H1 (cell line): ENCODE results near the gene JAG1. TPM values are rescaled to one million over a fixed set of nuclear protein-coding genes. Genes with fewer than 3 reads are reported as not detected.

Experiments
- CTCF ChIA-PET: fragments of 300-600 bp; sonication (Branson Sonifier 250); formaldehyde crosslinking; loops from one replicate; lab custom pipeline; 2021; ENCODE audit not compliant: partially characterized antibody; lab: Charles Lee
- POLR2A ChIA-PET: fragments of 300-600 bp; sonication (Branson Sonifier 250); formaldehyde crosslinking; loops from one replicate; lab custom pipeline; 2021; ENCODE audit warnings: inconsistent platforms; ENCODE audit not compliant: partially characterized antibody; lab: Charles Lee
- DNase-seq, 2 experiments: peaks; one replicate each; pipeline versions ENCODE4 v3.0.0 to v3.0.0-alpha.2; 2010 to 2022; ENCODE audit warnings: low spot score in 2 of 2, low read depth in 1 of 2, mixed read lengths in 1 of 2
- FAIRE-seq: peaks from 2 replicates; lab custom pipeline; 2011; peaks lifted over from hg19 to GRCh38; lab: Jason Lieb, UNC
- H2AFZ ChIP-seq: 2 replicates; pipeline ENCODE4 v1.8.1; 2012; ENCODE audit warnings: low read length, inconsistent platforms
- H2AK5ac ChIP-seq: 2 replicates; pipeline ENCODE4 v1.6.1; 2013; ENCODE audit warnings: low read depth, low read length
- H2BK120ac ChIP-seq: replicated peaks from 2 replicates; pipeline ENCODE3; 2013; ENCODE audit warnings: low read depth, low read length, inconsistent platforms
- H2BK12ac ChIP-seq: 2 replicates; pipeline ENCODE4 v1.6.1; 2013; ENCODE audit warnings: low read depth, low read length
- H2BK15ac ChIP-seq: 2 replicates; pipeline ENCODE4 v1.6.1; 2013; ENCODE audit warnings: low read length
- H2BK20ac ChIP-seq: 2 replicates; pipeline ENCODE4 v1.6.1; 2013; ENCODE audit warnings: low read length
- H2BK5ac ChIP-seq: 2 replicates; pipeline ENCODE4 v1.6.1; 2013; ENCODE audit warnings: low read depth, low read length
- H3K14ac ChIP-seq: 2 replicates; pipeline ENCODE4 v1.6.1; 2013; ENCODE audit warnings: inconsistent platforms; ENCODE audit not compliant: insufficient read length
- H3K18ac ChIP-seq: 2 replicates; pipeline ENCODE4 v1.6.1; 2013; ENCODE audit warnings: low read length; ENCODE audit errors: extremely low read depth
- H3K23ac ChIP-seq: 2 replicates; pipeline ENCODE4 v1.6.1; 2013; ENCODE audit warnings: inconsistent platforms; ENCODE audit not compliant: insufficient read length
- H3K23me2 ChIP-seq: 2 replicates; pipeline ENCODE4 v1.6.1; 2013; ENCODE audit warnings: low read depth, low read length
- H3K27ac ChIP-seq: 2 replicates; pipeline ENCODE4 v1.6.1; 2011; ENCODE audit warnings: low read depth, low read length, inconsistent platforms
- H3K27me3 ChIP-seq, 4 experiments: replicated peaks in 1 of 4; 1 replicate in 1 of 4; 2 replicates in 3 of 4; pipeline versions ENCODE4 v1.6.1 to v1.8.1; 2011 to 2013; ENCODE audit warnings: low read length in 3 of 4, mild to moderate bottlenecking in 3 of 4, inconsistent platforms in 2 of 4, mixed read lengths in 2 of 4, moderate library complexity in 1 of 4; ENCODE audit not compliant: control insufficient read depth in 3 of 4, insufficient read depth in 3 of 4; ENCODE audit errors: extremely low read depth in 1 of 4
- H3K36me3 ChIP-seq, 4 experiments: 2 replicates each; pipeline versions ENCODE4 v1.6.1 to v1.8.1; 2011 to 2013; ENCODE audit warnings: mild to moderate bottlenecking in 4 of 4, low read length in 3 of 4, moderate library complexity in 2 of 4, control low read depth in 1 of 4, inconsistent platforms in 1 of 4; ENCODE audit not compliant: insufficient read depth in 4 of 4, control insufficient read depth in 2 of 4
- H3K4ac ChIP-seq: replicated peaks from 2 replicates; pipeline ENCODE3; 2013; ENCODE audit warnings: low read length, low read depth, mixed read lengths, inconsistent platforms; ENCODE audit not compliant: insufficient read length
- H3K4me1 ChIP-seq, 4 experiments: replicated peaks in 1 of 4; 1 replicate in 1 of 4; 2 replicates in 3 of 4; pipeline versions ENCODE4 v1.6.1 to v1.8.1; 2011 to 2013; ENCODE audit warnings: low read length in 3 of 4, inconsistent platforms in 2 of 4, mixed read lengths in 1 of 4; ENCODE audit not compliant: insufficient read depth in 4 of 4, control insufficient read depth in 3 of 4
- H3K4me2 ChIP-seq, 2 experiments: 2 replicates each; pipeline versions ENCODE4 v1.6.1 to v1.8.1; 2011 to 2013; ENCODE audit warnings: low read depth in 2 of 2, low read length in 2 of 2, control low read depth in 1 of 2, inconsistent platforms in 1 of 2, mild to moderate bottlenecking in 1 of 2; ENCODE audit not compliant: insufficient read depth in 1 of 2
- H3K4me3 ChIP-seq, 4 experiments: fragments of 200-600, 300-600 bp in 1 of 4; sonication (generic), shearing (Covaris generic), sonication (Bioruptor Twin) in 1 of 4; 2 replicates each; pipeline versions ENCODE4 v1.5.1 to v1.8.1; 2011 to 2016; ENCODE audit warnings: low read length in 4 of 4, low read depth in 3 of 4, control low read depth in 2 of 4, inconsistent platforms in 2 of 4, mild to moderate bottlenecking in 2 of 4, mixed read lengths in 1 of 4, moderate library complexity in 1 of 4; ENCODE audit not compliant: insufficient read depth in 2 of 4; ENCODE audit errors: extremely low read depth in 1 of 4
- H3K56ac ChIP-seq: replicated peaks from 2 replicates; pipeline ENCODE3; 2013; ENCODE audit warnings: low read depth, mild to moderate bottlenecking, mixed read lengths, low read length, inconsistent platforms; ENCODE audit not compliant: insufficient read length
- H3K79me1 ChIP-seq: 2 replicates; pipeline ENCODE4 v1.6.1; 2013; ENCODE audit warnings: low read depth, low read length, control low read depth
- H3K79me2 ChIP-seq, 2 experiments: 2 replicates each; pipeline versions ENCODE4 v1.6.1 to v1.8.1; 2012 to 2013; ENCODE audit warnings: low read length in 2 of 2, mild to moderate bottlenecking in 2 of 2, inconsistent platforms in 1 of 2; ENCODE audit not compliant: insufficient read depth in 2 of 2, control insufficient read depth in 1 of 2
- H3K9ac ChIP-seq, 4 experiments: replicated peaks in 1 of 4; 1 replicate in 1 of 4; 2 replicates in 3 of 4; pipeline versions ENCODE4 v1.6.1 to v1.8.1; 2011 to 2013; ENCODE audit warnings: low read depth in 3 of 4, low read length in 3 of 4, control low read depth in 2 of 4, mild to moderate bottlenecking in 2 of 4, moderate library complexity in 2 of 4, inconsistent platforms in 1 of 4; ENCODE audit errors: extremely low read depth in 1 of 4
- H3K9me3 ChIP-seq, 2 experiments: 2 replicates each; pipeline versions ENCODE4 v1.6.1 to v1.8.1; 2012 to 2013; ENCODE audit warnings: mild to moderate bottlenecking in 2 of 2, moderate library complexity in 2 of 2, control low read depth in 1 of 2, inconsistent platforms in 1 of 2, low read depth in 1 of 2, low read length in 1 of 2, mixed read lengths in 1 of 2; ENCODE audit not compliant: insufficient read depth in 2 of 2
- H4K20me1 ChIP-seq, 2 experiments: replicated peaks in 1 of 2; 2 replicates each; pipeline versions ENCODE3 to v1.8.1; 2011 to 2013; ENCODE audit warnings: inconsistent platforms in 2 of 2, low read length in 2 of 2, mild to moderate bottlenecking in 1 of 2; ENCODE audit not compliant: insufficient read depth in 2 of 2, control insufficient read depth in 1 of 2
- H4K5ac ChIP-seq: 2 replicates; pipeline ENCODE4 v1.6.1; 2013; ENCODE audit warnings: low read length, low read depth, mixed read lengths, inconsistent platforms; ENCODE audit not compliant: insufficient read length
- H4K8ac ChIP-seq: 2 replicates; pipeline ENCODE4 v1.8.0; 2013; ENCODE audit warnings: mild to moderate bottlenecking, moderate library complexity, low read length, inconsistent platforms; ENCODE audit not compliant: insufficient read depth; ENCODE audit errors: extremely low read depth
- H4K91ac ChIP-seq: replicated peaks from 2 replicates; pipeline ENCODE3; 2013; ENCODE audit warnings: low read length, mixed read lengths, inconsistent platforms; ENCODE audit not compliant: insufficient read length
- ASH2L ChIP-seq: fragments of 200-600, 300-600 bp; sonication (generic); IDR thresholded peaks from one replicate; pipeline ENCODE4 v1.7.1; 2017; ENCODE audit warnings: low read length
- CBX8 ChIP-seq: fragments of 300-800, 300-1000 bp; sonication (generic); IDR thresholded peaks from 2 replicates; pipeline ENCODE4 v1.7.1; 2016; ENCODE audit warnings: low read depth, low read length, borderline replicate concordance
- FOSL1 ChIP-seq: IDR thresholded peaks from 2 replicates; pipeline ENCODE4 v1.6.1; 2011; ENCODE audit warnings: mild to moderate bottlenecking, low read depth, low read length, moderate library complexity; ENCODE audit not compliant: insufficient read depth
- JUN ChIP-seq: IDR thresholded peaks from 2 replicates; pipeline ENCODE4 v1.6.1; 2011; ENCODE audit warnings: low read depth, mild to moderate bottlenecking, improper control_type of control experiment, low read length
- KDM1A ChIP-seq: fragments of 200-600, 300-600 bp; sonication (generic); IDR thresholded peaks from 2 replicates; pipeline ENCODE4 v1.7.1; 2016; ENCODE audit warnings: mild to moderate bottlenecking, low read length, borderline replicate concordance
- MAX ChIP-seq: IDR thresholded peaks from 2 replicates; pipeline ENCODE4 v1.6.1; 2012; ENCODE audit warnings: inconsistent platforms
- NRF1 ChIP-seq: IDR thresholded peaks from 2 replicates; pipeline ENCODE4 v1.6.1; 2011; ENCODE audit warnings: mild to moderate bottlenecking, low read depth, low read length, improper control_type of control experiment
- RAD21 ChIP-seq, 2 experiments: IDR thresholded peaks in 1 of 2; conservative IDR thresholded peaks in 1 of 2; 2 replicates each; pipeline ENCODE4 v1.6.1; 2011; ENCODE audit warnings: low read depth in 2 of 2, low read length in 2 of 2, improper control_type of control experiment in 1 of 2, inconsistent platforms in 1 of 2, mild to moderate bottlenecking in 1 of 2, moderate library complexity in 1 of 2
- SIRT6 ChIP-seq: IDR thresholded peaks from one replicate; pipeline ENCODE4 v1.7.1; 2012; ENCODE audit warnings: low read length, inconsistent platforms
- SIX5 ChIP-seq: IDR thresholded peaks from 2 replicates; pipeline ENCODE4 v1.6.1; 2011; ENCODE audit warnings: mild to moderate bottlenecking, low read depth, low read length
- SP2 ChIP-seq: IDR thresholded peaks from 2 replicates; pipeline ENCODE4 v1.6.1; 2012; ENCODE audit warnings: mild to moderate bottlenecking, low read length, inconsistent platforms
- SP4 ChIP-seq: IDR thresholded peaks from 2 replicates; pipeline ENCODE4 v1.6.1; 2012; ENCODE audit warnings: low read length, inconsistent platforms
- WGBS, 2 experiments: shearing (Covaris generic) in 1 of 2; methylation state at CpG; one replicate each; pipeline versions ENCODE4 v1.1.6 to v1.1.7; 2013 to 2015; ENCODE audit warnings: low lambda C conversion rate in 2 of 2, mixed read lengths in 2 of 2, inconsistent platforms in 1 of 2, low coverage in 1 of 2, missing lambda C conversion rate in 1 of 2; ENCODE audit not compliant: insufficient replicate concordance in 2 of 2, insufficient coverage in 1 of 2, insufficient read length in 1 of 2; ENCODE audit errors: extremely low coverage in 1 of 2, missing lambda C conversion rate in 1 of 2; 5-methylcytosine and 5-hydroxymethylcytosine counted together
- polyA plus RNA-seq, 7 experiments: library from polyadenylated mRNA; depleted of rRNA in 3 of 7; stranded (reverse) in 5 of 7; unstranded in 2 of 7; fragments of >200 nt in 5 of 7; fragments of 200-250 nt in 2 of 7; gene quantifications; 1 replicate in 5 of 7; 2 replicates in 1 of 7; 4 replicates in 1 of 7; pipeline versions ENCODE4 v1.2.1 to v1.2.3, GENCODE V29; 2011 to 2013; ENCODE audit warnings: missing spikeins in 2 of 7, mixed read lengths in 2 of 7
- total RNA-seq: library from RNA; stranded (reverse); fragmentation: NEBNext Ultra II Directional; extraction: Animal tissue kit (Norgen Biotek cat#: 25700); gene quantifications from 2 replicates; pipeline ENCODE4 v1.2.1, GENCODE V29; 2021

Gene JAG1
- total and polyA plus RNA-seq, 2 of the 8 experiments (the other 6 are each of a cell fraction or from before 2014, with no cell fraction given): 13.5 to 27.3 TPM

DNA sequence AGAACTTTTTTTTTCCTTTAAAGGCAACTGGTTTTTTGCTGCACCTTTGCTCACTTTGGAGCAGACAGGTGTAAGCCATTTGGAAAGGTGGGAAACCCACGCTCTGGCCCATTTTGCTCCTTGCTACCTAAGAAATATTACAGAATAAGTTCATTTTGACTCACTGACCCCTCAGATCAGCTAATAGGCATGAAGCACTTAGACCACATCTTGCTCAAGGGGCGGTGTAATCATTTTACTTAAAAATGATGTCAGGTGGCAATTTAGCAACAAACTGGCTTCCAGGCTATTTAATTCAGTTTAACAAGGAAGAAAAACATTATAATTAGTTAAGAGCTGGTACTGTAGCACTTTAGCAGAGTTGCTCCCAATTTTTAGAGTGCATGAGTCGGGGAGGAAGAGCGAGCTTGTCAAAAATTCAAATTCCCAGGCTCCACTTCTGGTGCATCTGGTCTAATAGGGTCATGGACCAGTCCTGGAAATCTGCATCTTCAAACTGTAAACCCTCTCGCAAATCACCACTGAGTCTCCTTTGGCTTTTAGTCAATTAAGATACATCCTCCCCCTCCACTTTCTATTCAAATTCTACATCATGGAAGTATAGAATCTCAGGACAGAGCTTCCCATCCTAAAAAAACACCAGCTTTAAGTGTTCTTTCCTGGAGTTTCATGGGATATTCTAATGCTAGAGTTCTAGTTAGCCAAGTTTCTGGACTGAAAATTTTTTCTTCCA is 38.2 kb downstream of the JAG1 start:
- peaks cover 3 to 25% (median 15%) of the 10 kb centered on the region in 4 experiments for H3K36me3 ChIP-seq
- no peak overlapping the region for H3K4me2 ChIP-seq
- peaks cover 1 to 4% of the 10 kb centered on the region in 2 experiments for H4K20me1 ChIP-seq
- H4K91ac ChIP-seq: no peak overlapping the region
- H4K5ac ChIP-seq: no peak overlapping the region
- H4K8ac ChIP-seq: no peak overlapping the region
- no peaks in the 10 kb centered on the region; the same call in 1 of the 2 replicates for H3K23me2 ChIP-seq
- H2AK5ac ChIP-seq: no peak overlapping the region
- H2BK5ac ChIP-seq: no peak overlapping the region
- H3K18ac ChIP-seq: no peak overlapping the region
- FAIRE-seq (no peak), DNase-seq (no peak)
- CTCF ChIA-PET: interaction anchor here (0.5 to 8.4 kb wide), 7 partner anchors 10 to 295 kb away, joined by 3 to 55 read pairs (median 3); no protein-coding TSS in a partner anchor
- H2BK120ac ChIP-seq: no peak overlapping the region
- H3K4me3 ChIP-seq: no peak overlapping the region
- H2BK12ac ChIP-seq: no peak overlapping the region
- 89% methylated on average over 5 of the region's 5 CpGs; no CpG with 5 or more reads in 1 of the 2 experiments for WGBS, 2 experiments
- H3K9me3 ChIP-seq: no peaks in the 10 kb centered on the region
- H2BK20ac ChIP-seq: no peak overlapping the region
- H3K79me2 ChIP-seq: no peaks in the 10 kb centered on the region
- no peak overlapping the region for H2BK15ac ChIP-seq
- no peak overlapping the region for H3K4ac ChIP-seq
- no peak overlapping the region for H3K14ac ChIP-seq
- H3K23ac ChIP-seq: no peak overlapping the region
- peaks cover 10 to 33% (median 25%) of the 10 kb centered on the region in 4 experiments for H3K4me1 ChIP-seq
- H3K9ac ChIP-seq: no peak overlapping the region
- H3K27me3 ChIP-seq: no peaks in the 10 kb centered on the region; a peak in 1 of 7 replicates
- H3K56ac ChIP-seq: no peak overlapping the region
- no peak overlapping the region for H3K27ac ChIP-seq
- peaks cover 3% of the 10 kb centered on the region for H3K79me1 ChIP-seq
- H2AFZ ChIP-seq: no peak overlapping the region
- POLR2A ChIA-PET: no interaction called here
- TF ChIP-seq SIRT6 (no peak), JUN (no peak), RAD21 (IDR thresholded peaks at IDR 0.05 in 1 of 2, conservative IDR thresholded peaks at IDR 0.05 in 1 of 2; ENCODE audit: low read depth in 2 of 2, low read length in 2 of 2) (no peak), SP2 (no peak), SP4 (no peak), KDM1A (no peak), ASH2L (no peak), CBX8 (no peak), MAX (no peak), SIX5 (no peak), NRF1 (no peak), FOSL1 (no peak)
